Measurements from ENCODE around the gene HTRA3.
"Not testable (repeated sequence)": the region's sequence is repeated elsewhere in the genome, so short reads cannot be mapped to it uniquely, and the experiment has no call there.

HTRA3 gene

DNA sequence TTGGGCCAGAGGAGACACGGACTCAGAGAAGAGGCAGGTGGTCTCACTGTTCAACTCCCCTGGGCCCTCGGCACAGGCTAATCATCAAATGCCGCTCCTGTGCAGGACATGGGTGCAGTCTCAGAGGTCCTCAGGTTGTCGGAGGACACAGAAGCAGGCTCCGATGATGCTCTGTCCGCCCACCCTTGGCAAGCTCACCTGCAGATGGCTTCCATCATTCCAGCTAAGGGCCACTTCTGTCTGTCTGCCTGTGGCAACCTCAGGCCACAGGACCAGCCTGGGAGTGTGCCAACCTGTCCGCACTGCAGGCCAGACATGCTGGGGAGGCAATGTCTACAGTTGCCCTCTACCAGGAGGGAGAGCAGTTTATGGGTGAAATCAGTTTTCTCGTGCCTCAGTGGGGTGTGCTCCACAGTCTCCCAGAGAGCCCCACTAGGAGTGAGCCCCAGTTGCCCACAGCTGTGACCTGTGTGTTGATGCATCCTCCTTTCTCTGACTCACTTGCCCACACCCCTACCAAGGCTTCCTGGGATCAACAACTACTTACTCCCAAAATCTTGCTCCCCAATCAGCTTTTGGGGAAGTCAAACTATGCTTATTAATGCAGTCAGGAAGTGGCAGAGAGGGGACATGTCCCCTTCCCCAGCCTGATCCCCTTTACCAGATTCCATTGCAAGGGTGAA, 55.9 kb downstream of the HTRA3 start:
- DNase-seq (ENCODE audit: low read depth, low spot score): no peak

DNA sequence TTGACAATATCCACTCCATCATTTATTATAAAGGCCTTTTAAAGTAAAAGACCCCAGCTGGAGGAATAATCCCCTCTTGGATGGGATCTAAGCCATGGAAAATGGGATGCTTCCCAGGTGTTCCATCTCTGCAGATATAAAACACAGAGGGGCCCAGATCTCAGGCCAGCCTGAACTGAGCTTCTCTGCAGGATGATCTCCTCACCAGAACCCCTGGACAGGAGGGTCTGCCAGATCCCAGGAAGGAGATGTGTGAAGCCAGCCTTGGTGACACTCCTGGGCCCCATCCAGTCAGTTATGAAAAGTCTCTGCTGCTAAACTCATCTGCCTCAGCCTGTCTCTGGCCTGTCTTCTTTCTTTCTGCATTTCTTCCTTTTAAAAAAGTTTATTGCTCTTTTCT, 56.7 kb downstream of the HTRA3 start:
- DNase-seq (ENCODE audit: low read depth, low spot score): no peak

DNA sequence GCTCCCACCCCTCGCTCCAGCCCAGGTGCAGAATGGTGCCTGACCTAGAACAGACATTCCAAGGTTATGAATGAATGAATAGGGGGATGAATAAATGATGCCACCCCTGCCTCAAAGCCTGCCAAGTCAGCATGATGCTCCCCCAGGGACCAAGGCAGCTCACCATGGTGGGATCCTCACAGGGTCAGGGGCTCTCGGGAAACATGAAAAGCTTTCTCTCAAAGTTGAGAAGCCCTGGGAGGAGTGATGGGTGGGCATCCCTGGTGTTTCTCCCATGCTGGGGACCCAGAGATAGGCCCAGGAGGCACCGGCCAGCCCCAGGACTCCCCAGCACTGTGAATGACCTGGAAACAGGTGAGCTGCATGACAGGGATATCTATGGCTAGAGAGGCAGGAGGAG, 58.9 kb downstream of the HTRA3 start:
- no peak for DNase-seq (ENCODE audit: low read depth, low spot score)

- no peak for DNase-seq (ENCODE audit: low read depth, low spot score)
Observed at GRCh38 chr4:8328866-8329559, 59.5 kb downstream of the HTRA3 start.

- no peak for DNase-seq (ENCODE audit: low read depth, low spot score)
Observed at GRCh38 chr4:8329560-8329858, 60.0 kb downstream of the HTRA3 start.

DNA sequence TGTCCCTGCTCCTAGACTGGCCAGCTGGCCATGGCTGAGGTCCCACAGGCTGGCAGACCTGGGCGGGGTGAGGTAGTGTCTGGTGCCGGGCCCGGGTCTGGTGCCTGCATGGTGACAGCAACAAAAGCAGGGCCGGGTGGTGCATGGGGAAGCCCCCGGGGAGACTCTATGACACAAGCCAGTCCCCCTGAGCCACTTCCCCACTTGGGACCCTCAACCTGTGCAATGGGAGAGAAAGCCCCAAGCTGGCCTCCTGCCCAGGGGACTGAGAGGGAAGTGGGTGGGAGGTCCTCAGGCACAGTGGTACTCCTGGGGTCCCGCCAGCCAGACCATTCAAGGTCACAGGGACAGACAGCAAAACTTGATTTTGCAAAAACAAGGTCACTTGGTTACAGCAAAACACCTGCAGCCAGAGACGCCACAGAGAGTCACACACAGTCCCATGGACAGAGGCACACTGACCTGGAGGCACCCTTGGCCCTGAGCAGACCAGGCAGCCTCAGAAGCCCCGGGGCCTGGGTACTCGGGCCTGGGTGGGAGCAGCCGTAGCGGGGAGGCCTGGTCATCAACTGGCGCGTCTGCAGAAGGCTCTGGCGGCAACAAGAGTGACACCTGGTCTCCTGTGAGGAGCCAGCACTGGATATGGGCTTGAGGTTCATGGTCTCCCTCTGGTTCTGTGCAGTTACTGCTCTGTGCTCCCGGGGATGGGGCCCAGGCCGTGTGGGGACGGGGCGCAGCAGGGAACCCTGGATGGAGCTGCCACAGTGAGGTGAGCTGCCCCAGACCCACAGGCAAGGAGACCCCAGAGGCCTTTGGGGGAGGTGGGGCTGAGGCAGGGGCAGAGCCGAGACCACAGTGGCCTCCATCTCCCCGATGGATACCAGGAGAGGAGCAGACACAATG, 60.6 kb downstream of the HTRA3 start:
- no peak for DNase-seq (ENCODE audit: low read depth, low spot score)

DNA sequence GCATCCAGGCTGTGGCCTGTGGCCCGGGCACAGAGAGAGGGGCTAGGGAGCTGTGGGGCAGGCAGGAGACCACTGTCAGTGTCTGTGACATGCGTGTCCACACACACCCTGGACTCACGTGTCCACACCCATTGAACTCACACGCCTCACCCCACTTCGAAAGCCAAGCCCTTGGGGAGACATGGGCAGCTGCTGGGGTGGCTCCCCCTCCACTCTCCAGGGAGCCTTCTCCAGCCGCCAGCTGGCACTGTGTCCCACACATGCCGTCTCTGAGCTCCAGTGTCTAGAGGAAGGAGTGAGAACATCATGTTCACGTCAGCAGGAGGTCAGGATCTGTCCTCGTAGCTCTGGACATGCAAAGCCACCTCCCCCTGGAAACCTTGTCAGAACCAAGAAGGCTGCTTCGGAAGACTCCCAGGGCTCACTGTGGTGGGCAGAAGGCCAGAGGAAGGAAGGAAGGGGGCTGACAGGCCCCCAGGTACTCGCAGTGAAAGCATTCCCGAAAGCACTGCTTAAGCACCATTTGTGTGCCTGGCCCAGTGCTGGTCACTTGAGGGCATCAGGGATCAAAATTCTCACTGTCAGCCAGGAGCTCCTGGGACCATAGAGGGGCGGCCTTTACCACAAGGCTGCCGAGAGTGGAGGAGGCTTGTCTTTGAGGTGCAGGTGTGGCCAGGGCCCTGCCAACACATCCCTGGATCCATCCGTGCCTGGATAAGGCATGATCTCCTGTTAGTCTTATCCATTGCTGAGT, 61.4 kb downstream of the HTRA3 start:
- DNase-seq (ENCODE audit: low read depth, low spot score): no peak

DNA sequence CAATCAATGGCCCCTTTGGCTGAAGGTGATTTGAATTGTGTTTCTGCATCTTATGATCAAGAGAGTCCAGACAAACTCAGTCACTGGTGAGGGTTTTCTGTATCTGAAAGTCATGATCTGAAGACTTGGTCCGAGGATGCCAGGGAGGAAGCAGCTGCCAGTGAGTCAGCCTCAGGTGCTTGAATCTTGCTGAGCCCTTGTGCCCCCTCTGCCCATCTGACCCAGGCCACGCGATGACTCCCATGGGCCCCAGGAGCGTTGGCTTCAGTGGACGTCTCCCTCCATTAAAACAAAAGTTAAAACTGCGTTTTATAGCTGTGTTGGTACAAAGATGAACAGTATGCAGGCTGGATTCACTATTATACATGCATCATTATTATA, 62.0 kb downstream of the HTRA3 start:
- no peak for DNase-seq (ENCODE audit: low read depth, low spot score)

- DNase-seq (ENCODE audit: low read depth, low spot score): no peak
Observed at GRCh38 chr4:8332038-8332857, 62.7 kb downstream of the HTRA3 start.

GRCh38 chr4:8332891-8333331, 63.4 kb downstream of the HTRA3 start:
- no peak for DNase-seq (ENCODE audit: low read depth, low spot score)

- no peak for DNase-seq (ENCODE audit: low read depth, low spot score)
Observed at GRCh38 chr4:8333726-8334460, 64.3 kb downstream of the HTRA3 start.

GRCh38 chr4:8334786-8335460, 65.4 kb downstream of the HTRA3 start:
- no peak for DNase-seq (ENCODE audit: low read depth, low spot score)

DNA sequence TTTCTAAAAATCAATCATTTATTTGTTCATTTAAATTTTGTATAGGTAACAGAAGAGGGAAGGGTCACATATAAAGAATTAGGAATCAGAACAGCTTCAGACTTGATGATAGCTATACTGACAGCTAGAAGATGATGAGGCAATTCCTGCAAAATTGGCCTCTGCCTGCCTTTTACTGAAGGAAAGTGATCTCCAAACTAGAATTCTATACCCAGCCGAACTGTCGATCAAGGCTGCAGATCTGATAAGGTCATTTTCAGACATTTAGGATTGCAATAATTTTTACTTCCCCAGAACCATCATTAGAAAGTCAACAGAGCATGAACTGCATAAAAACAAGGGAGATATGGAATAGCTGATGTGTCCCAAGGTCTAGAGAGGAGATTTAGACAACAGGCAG, 66.3 kb downstream of the HTRA3 start:
- DNase-seq (ENCODE audit: low read depth, low spot score): no peak

GRCh38 chr4:8336412-8337075, 67.0 kb downstream of the HTRA3 start:
- DNase-seq (ENCODE audit: low read depth, low spot score): no peak

DNA sequence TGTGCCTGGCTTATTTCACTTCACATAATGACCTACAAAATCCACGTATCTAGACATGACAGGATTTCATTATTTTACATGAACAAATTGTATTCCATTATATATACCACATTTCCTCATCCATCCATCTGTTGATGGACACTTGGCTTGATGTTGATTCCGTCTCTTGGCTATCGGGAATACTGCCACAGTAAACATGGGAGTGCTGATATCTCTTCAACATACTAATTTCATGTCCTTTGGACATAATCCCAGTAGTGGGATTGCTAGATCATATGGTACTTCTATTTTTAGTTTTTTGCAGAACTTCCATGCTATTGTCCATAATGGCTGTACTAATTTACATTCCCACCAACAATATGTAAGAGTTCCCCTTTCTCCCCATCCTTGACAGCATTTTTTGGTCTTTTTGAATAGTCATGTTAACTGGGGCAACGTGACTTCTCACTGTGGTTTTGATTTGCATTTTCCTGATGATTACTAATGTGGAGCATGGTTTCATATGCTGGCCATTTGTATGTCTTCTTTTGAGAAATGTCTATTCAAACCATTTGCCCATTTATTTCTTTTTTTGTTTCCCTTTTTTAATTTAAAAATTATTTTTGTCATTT, 68.9 kb downstream of the HTRA3 start:
- no peak for DNase-seq (ENCODE audit: low read depth, low spot score)

DNA sequence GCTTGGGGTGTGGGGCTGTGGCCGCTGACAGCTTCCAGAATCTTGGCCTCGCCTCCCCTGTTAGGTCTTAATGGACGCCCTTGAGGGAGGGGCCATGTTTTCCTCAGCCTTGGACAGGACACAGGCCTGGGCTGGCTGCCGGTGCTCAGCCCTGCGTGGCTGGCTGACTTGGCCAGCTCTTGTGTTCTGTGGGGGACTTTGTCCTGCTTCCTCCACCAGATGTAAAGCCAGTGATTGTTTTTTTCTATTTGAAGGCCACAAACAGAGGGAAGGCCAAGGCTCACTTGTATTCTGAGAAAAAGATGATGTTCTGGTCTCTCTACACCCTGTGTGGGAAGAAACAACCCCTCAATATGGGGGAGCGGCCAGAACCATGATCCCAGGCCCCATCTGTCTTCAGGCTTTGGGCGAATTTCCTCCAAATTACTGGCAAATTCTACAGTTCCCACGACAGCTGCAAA, 71.3 kb downstream of the HTRA3 start:
- DNase-seq (ENCODE audit: low read depth, low spot score): no peak

- not testable (repeated sequence) for DNase-seq (ENCODE audit: low read depth, low spot score)
Observed at GRCh38 chr4:8341281-8341680, 71.7 kb downstream of the HTRA3 start.

DNA sequence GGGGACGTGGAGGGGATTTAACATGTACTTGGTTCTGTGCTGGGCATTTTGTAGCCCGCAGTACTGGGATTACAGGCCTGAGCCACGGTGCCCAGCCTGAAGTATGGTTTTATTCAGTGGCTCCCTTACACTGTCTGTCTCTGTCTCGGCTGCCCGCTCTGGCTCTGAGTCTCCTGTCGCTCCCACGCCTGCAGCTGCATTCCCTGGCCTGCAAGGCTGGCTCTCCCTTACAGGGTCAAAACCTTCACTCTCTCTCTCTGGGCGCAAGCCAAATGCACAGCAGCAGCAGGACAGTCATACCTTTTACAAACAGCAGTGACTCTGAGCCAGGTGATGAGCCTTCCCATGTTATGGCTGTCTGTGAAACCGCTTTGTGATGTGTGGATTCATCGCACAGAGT, 72.1 kb downstream of the HTRA3 start:
- no peak for DNase-seq (ENCODE audit: low read depth, low spot score)
